ENCODE measurements around the gene MAPT.
"Not testable (repeated sequence)": the region's sequence is repeated elsewhere in the genome, so short reads cannot be mapped to it uniquely, and the experiment has no call there.

The MAPT gene

GRCh38 chr17:45992175-45992574 lies 97.8 kb downstream of the MAPT start:
- no peak for DNase-seq (ENCODE audit: low read depth in 2 of 2)

- no peak for DNase-seq (ENCODE audit: low read depth in 2 of 2)
Measured at GRCh38 chr17:45992904-45993303, 98.5 kb downstream of the MAPT start.

- DNase-seq (ENCODE audit: low read depth in 2 of 2) = no peak
Measured at GRCh38 chr17:45993962-45994627, 99.7 kb downstream of the MAPT start.

- no peak for DNase-seq (ENCODE audit: low read depth in 2 of 2)
Measured at GRCh38 chr17:45994987-45995386, 100.6 kb downstream of the MAPT start.

- DNase-seq (ENCODE audit: low read depth in 2 of 2) = no peak
Measured at GRCh38 chr17:45995627-45996270, 101.4 kb downstream of the MAPT start.

- no peak for DNase-seq (ENCODE audit: low read depth in 2 of 2)
Measured at GRCh38 chr17:45996282-45996937, 102.1 kb downstream of the MAPT start.

GRCh38 chr17:45997166-45997565 lies 102.8 kb downstream of the MAPT start:
- no peak for DNase-seq (ENCODE audit: low read depth in 2 of 2)

GRCh38 chr17:45997624-45998023 lies 103.3 kb downstream of the MAPT start:
- no peak for DNase-seq (ENCODE audit: low read depth in 2 of 2)

- DNase-seq (ENCODE audit: low read depth in 2 of 2) = no peak
Measured at GRCh38 chr17:45998987-45999899, 104.9 kb downstream of the MAPT start, which contains the start of gene STH. TSS of gene STH (plus strand) at chr17:45999250. CDS start at chr17:45999280, 30 bp downstream.

- DNase-seq (ENCODE audit: low read depth in 2 of 2) = no peak
Measured at GRCh38 chr17:45999900-46000290, 105.5 kb downstream of the MAPT start.

- no peak for DNase-seq (ENCODE audit: low read depth in 2 of 2)
Measured at GRCh38 chr17:46000292-46000691, 105.9 kb downstream of the MAPT start.

GRCh38 chr17:46000757-46001156 lies 106.4 kb downstream of the MAPT start:
- no peak for DNase-seq (ENCODE audit: low read depth in 2 of 2)

- no peak for DNase-seq (ENCODE audit: low read depth in 2 of 2)
Measured at GRCh38 chr17:46001390-46002310, 107.3 kb downstream of the MAPT start.

- peak; percentile 56 to 58 for DNase-seq (ENCODE audit: low read depth in 2 of 2)
Measured at GRCh38 chr17:46002311-46002972, 108.1 kb downstream of the MAPT start.

GRCh38 chr17:46002973-46003316 lies 108.6 kb downstream of the MAPT start:
- DNase-seq (ENCODE audit: low read depth in 2 of 2) = no peak

GRCh38 chr17:46003907-46004748 lies 109.8 kb downstream of the MAPT start:
- DNase-seq (ENCODE audit: low read depth in 2 of 2) = no peak

GRCh38 chr17:46006082-46006481 lies 111.7 kb downstream of the MAPT start:
- DNase-seq (ENCODE audit: low read depth in 2 of 2) = not testable (repeated sequence)

GRCh38 chr17:46007461-46007965 lies 113.2 kb downstream of the MAPT start:
- DNase-seq (ENCODE audit: low read depth in 2 of 2) = no peak

GRCh38 chr17:46008591-46008990 lies 114.2 kb downstream of the MAPT start:
- DNase-seq (ENCODE audit: low read depth in 2 of 2) = no peak

All from stimulated activated CD8-positive, alpha-beta memory T cell treated with anti-CD3 and anti-CD28 coated beads, Interleukin-7, amount 100 ng/mL, for 1 hour (primary cell).